ENCODE data around the gene NSUN6.

The NSUN6 gene

GRCh38 chr10:18557960-18558359 lies 93.4 kb downstream of the NSUN6 start:
- DNase-seq (ENCODE audit: low spot score), result no peak

- DNase-seq (ENCODE audit: low spot score), result no peak
Measured at GRCh38 chr10:18556522-18557147, 94.8 kb downstream of the NSUN6 start.

DNA sequence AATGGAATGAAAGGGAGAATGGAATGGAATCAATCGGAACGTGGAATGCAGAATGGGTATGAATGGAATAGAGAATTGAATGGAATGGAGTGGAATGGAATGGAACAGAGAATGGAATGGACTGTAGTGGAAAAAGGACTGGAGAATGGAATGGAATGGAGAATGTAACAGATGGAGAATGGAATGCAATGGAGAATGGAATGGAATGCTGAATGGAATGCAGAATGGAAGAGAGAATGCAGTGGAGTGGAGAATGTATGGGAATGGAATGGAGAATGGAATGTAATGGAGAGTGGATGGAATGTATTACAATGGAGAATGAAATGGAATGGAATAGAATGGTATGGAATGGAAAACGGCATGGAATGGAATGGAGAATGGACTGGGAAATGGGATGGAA lies 96.9 kb downstream of the NSUN6 start:
- no peak for DNase-seq (ENCODE audit: low spot score)

GRCh38 chr10:18551473-18551872 lies 99.9 kb downstream of the NSUN6 start:
- DNase-seq (ENCODE audit: low spot score), result no peak

DNA sequence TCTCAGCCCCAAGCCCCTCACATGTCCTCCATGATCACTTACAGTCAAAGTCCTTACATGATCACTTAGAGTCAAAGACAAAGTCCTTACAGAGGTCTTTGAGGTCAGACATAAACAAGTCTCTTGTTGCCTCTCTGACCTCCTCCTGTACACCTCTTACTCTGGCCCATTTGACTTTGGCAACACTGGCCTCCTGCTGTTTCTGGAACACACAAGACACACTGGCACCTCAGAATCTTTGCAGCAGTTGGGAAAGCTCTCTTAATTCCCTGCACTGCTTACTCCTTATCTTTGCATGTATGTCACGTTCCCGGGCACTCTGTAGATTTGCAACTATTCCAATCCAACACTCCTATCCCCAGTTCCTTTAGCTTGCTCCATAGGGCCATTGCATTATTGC lies 102.3 kb downstream of the NSUN6 start:
- no peak for DNase-seq (ENCODE audit: low spot score)

- DNase-seq (ENCODE audit: low spot score), result no peak
Measured at GRCh38 chr10:18545621-18546305, 105.6 kb downstream of the NSUN6 start.

DNA sequence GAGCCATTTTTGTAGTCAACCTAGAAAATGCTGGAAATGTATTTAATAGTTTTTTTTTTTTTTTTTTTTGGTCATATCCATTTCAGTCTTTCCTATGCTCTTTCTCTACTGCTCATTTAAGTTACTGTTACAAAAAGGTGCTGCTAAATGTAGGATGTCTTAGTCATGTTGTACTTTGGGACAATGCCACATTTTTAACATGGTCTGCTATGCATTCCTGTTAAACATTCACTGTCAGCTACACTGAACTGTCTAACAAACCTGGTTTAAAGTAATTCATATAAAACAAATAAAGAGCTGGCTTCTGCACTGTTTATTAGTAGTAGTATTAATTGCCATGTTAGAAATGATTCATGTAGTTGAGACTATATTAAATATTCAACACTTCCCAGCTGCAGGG lies 108.6 kb downstream of the NSUN6 start:
- DNase-seq (ENCODE audit: low spot score), result no peak

GRCh38 chr10:18540195-18540594 lies 111.2 kb downstream of the NSUN6 start:
- no peak for DNase-seq (ENCODE audit: low spot score)

DNA sequence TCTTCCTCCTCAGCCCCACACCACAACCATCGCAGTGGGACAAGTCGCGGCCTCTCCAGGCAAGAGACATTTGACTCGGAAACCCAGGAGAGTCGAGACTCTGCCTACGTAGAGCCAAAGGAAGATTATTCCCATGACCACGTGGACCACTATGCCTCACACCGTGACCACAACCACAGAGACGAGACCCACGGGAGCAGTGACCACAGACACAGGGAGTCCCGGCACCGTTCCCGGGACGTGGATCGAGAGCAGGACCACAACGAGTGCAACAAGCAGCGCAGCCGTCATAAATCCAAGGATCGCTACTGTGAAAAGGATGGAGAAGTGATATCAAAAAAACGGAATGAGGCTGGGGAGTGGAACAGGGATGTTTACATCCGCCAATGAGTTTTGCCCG lies 112.1 kb downstream of the NSUN6 start:
- DNase-seq (ENCODE audit: low spot score), result no peak

GRCh38 chr10:18533896-18534295 lies 117.5 kb downstream of the NSUN6 start:
- DNase-seq (ENCODE audit: low spot score), result no peak

GRCh38 chr10:18532881-18533535 lies 118.4 kb downstream of the NSUN6 start:
- no peak for DNase-seq (ENCODE audit: low spot score)

DNA sequence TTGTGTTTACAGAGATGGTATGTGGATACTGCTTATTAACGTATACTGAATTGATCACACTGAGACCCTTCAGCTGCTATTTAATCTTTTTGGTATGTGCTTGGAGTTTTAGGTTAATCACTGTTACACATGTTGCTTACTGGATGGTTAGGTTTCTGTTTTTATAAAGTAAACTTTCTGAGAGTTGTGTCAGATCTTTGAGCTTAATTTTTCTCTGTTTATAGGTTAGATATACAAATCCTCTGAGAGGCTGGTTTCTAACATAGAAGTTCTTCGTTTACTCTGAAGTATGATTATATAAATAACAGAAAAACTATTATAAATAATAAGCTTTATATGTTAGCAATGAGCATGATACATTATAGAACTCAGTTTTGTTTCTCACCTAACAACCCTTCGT lies 123.1 kb downstream of the NSUN6 start:
- DNase-seq (ENCODE audit: low spot score), result no peak

DNA sequence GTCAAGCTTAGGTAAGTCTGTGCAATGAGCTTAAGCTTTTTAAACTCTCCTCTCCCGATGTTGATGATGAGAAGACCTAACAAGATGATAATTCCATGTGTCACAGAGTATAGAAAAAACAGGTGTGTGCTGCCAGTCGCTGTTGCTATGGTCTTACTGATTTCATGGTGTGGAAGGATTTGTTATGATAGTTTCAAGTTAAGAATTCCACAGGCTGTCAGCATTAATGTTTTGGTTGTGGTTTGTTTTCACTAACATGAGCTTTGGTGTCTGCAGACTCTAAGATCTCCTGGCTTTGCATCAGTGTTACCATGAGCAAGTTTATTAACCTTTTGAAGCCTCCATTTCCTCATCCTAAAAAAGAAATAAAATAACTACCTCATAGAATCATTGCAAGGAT lies 123.7 kb downstream of the NSUN6 start:
- no peak for DNase-seq (ENCODE audit: low spot score)

GRCh38 chr10:18523858-18524257 lies 127.5 kb downstream of the NSUN6 start:
- DNase-seq (ENCODE audit: low spot score), result no peak

DNA sequence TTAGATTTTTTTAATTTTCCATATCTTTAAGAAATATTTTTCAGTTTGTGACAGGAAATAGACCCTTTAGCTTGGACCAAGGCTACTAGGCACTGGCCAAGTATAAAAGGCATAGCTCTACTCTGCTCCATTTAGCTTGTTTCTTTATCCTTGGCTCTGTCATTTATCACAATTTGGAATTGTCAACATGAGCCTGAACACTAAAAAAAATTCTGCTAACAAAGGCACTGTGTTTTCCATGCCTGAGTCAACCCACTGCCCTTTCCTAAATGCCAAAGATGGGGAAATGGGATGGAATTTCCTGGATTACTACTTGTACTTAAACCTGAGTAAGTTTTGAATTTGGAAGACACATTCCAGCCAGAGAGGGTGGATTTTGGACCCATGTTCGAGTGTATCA lies 128.4 kb downstream of the NSUN6 start:
- DNase-seq (ENCODE audit: low spot score), result no peak

GRCh38 chr10:18516851-18517250 lies 134.5 kb downstream of the NSUN6 start:
- DNase-seq (ENCODE audit: low spot score), result no peak

DNA sequence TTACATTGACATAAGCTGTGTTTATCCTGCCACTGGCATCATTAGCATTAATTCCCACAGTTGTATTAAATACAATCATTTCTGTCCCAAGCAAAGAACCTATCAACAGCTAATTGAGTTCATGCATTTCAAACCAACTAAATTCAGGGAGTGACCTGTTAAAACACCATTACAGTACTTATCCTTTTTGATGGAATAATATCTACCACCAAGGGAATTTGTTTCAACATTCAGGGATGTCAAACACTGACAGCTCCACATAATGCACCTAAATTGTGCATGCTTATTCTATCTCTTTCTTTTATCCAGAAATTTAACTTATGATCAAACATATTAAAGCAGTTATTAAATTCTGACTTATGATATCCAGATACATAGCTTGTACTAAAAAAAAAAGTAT lies 136.8 kb downstream of the NSUN6 start:
- DNase-seq (ENCODE audit: low spot score), result no peak

DNA sequence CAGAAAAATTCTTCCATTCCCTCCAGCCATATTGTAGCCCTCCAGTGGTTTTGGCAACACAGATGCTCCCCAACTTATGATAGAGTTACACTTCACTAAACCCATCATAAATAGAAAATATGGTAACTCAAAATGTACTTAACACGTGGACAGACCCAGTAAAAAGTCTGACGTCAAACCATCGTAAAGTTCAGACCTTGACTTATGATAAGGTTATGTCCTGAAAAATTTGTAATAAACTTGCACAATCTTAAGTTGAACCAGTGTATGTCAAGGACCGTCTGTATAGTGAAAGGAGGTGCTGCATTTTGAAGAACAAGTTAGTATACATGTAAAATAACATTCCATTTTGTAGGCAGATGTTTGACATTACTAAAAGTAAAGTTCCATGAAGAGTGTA lies 142.8 kb downstream of the NSUN6 start:
- no peak for DNase-seq (ENCODE audit: low spot score)

DNA sequence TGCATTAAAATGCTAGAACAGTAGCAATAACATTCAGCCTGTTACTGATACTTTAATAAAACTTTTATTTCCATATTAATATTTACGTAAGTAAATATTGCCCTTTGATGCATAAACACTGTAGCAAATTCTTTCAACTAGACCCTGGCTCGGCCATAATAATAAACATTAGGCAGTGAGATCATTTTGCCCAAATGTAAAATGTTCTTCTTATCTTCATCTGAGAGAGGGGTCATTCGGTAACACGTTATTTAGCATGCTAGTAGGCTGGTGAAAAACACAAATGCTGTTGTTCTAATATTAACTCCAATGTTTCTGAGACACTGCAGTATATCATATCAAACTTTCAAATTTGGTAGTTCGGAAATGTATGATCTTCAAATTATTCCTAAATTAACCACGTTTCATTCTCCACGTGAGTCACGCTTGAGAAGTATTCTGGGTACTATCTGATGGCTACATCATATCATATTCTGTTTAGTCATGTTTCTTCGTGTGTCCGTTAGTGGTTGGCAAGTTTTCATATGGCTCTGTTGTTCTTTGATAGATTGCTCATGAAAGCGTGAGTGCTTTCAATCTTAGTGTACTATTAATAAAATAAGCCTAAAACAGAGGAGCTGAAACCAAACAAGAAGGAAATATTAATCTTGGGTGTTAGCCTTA lies 145.8 kb downstream of the NSUN6 start:
- no peak for DNase-seq (ENCODE audit: low spot score)

GRCh38 chr10:18504161-18504560 lies 147.2 kb downstream of the NSUN6 start:
- DNase-seq (ENCODE audit: low spot score), result no peak

GRCh38 chr10:18501629-18502028 lies 149.8 kb downstream of the NSUN6 start:
- DNase-seq (ENCODE audit: low spot score), result no peak

- DNase-seq (ENCODE audit: low spot score), result no peak
Measured at GRCh38 chr10:18501198-18501597, 150.2 kb downstream of the NSUN6 start.

GRCh38 chr10:18500576-18500975 lies 150.8 kb downstream of the NSUN6 start:
- DNase-seq (ENCODE audit: low spot score), result no peak

Data from CD4-positive, alpha-beta T cell treated with Interleukin-6 at 100 ng/mL for 8 hours (primary cell).